ENCODE measurements around the gene INPP5A.

DNA sequence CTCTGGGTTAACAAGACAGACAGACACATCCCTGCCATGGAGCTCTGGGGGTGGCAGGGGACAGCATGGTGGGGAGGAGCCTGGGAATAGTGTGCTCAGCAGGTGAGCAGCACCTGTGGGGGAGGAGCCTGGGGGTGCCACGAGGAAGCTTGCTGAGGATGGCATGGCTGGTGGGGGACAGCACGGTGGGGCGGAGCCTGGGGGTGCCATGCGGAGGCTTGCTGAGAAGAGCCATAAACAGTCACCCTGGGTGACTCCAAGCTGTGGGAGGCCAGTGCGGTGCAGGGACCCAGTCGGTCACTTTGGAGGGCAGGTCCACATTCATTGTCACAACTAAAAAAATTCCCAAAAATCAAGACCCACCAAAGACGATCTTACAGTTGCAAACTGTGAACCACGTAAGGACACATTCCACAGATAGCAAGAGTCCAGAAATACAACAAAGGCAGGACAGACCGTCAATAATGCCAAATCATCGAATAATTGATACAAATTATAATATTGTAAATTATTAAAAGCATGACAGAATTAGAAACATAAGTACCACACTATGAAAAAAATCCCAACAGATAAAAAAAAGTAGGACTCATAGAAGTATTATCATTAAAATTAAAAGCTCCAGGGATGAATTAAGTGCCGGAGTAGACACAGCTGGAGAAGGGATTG is 223.9 kb downstream of the INPP5A start:
- TF ChIP-seq, protein P1, sequence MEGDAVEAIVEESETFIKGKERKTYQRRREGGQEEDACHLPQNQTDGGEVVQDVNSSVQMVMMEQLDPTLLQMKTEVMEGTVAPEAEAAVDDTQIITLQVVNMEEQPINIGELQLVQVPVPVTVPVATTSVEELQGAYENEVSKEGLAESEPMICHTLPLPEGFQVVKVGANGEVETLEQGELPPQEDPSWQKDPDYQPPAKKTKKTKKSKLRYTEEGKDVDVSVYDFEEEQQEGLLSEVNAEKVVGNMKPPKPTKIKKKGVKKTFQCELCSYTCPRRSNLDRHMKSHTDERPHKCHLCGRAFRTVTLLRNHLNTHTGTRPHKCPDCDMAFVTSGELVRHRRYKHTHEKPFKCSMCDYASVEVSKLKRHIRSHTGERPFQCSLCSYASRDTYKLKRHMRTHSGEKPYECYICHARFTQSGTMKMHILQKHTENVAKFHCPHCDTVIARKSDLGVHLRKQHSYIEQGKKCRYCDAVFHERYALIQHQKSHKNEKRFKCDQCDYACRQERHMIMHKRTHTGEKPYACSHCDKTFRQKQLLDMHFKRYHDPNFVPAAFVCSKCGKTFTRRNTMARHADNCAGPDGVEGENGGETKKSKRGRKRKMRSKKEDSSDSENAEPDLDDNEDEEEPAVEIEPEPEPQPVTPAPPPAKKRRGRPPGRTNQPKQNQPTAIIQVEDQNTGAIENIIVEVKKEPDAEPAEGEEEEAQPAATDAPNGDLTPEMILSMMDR (IDR thresholded peaks at IDR 0.05) = no peak
- no peak for TF ChIP-seq POLR2AphosphoS5 (IDR thresholded peaks at IDR 0.05)

Measured in transverse colon (tissue), 4 donors.